H9 (cell line): ENCODE results near the gene VOPP1. TPM values are rescaled to one million over a fixed set of nuclear protein-coding genes. Genes with fewer than 3 reads are reported as not detected.

Source experiments
- DNase-seq: peaks from one replicate; pipeline ENCODE4 v3.0.0-alpha.2; 2017
- H2AFZ ChIP-seq: one replicate; pipeline ENCODE4 v1.6.1; 2013; ENCODE audit warnings: mild to moderate bottlenecking, low read length, control low read depth, moderate library complexity
- H2AK5ac ChIP-seq: 2 replicates; pipeline ENCODE4 v1.6.1; 2013; ENCODE audit warnings: low read length, control low read depth, mixed read lengths; ENCODE audit not compliant: insufficient read length
- H2BK120ac ChIP-seq: one replicate; pipeline ENCODE4 v1.6.1; 2013; ENCODE audit warnings: low read depth, mild to moderate bottlenecking, low read length, control low read depth, inconsistent platforms; ENCODE audit not compliant: poor library complexity, severe bottlenecking
- H2BK12ac ChIP-seq: 2 replicates; pipeline ENCODE4 v1.6.1; 2013; ENCODE audit warnings: low read length, control low read depth, mixed read lengths, low read depth; ENCODE audit not compliant: insufficient read length
- H2BK15ac ChIP-seq: 2 replicates; pipeline ENCODE4 v1.6.1; 2013; ENCODE audit warnings: low read depth, low read length, control low read depth
- H2BK20ac ChIP-seq: one replicate; pipeline ENCODE4 v1.6.1; 2013; ENCODE audit warnings: low read depth, mild to moderate bottlenecking, low read length, control low read depth, inconsistent platforms; ENCODE audit not compliant: poor library complexity, severe bottlenecking
- H2BK5ac ChIP-seq: 2 replicates; pipeline ENCODE4 v1.6.1; 2013; ENCODE audit warnings: low read length, control low read depth, mixed read lengths; ENCODE audit not compliant: insufficient read length
- H3K14ac ChIP-seq: 2 replicates; pipeline ENCODE4 v1.6.1; 2013; ENCODE audit warnings: low read length, control low read depth; ENCODE audit not compliant: insufficient read depth
- H3K18ac ChIP-seq: 2 replicates; pipeline ENCODE4 v1.6.1; 2013; ENCODE audit warnings: low read depth, mild to moderate bottlenecking, mixed read lengths, low read length, control low read depth; ENCODE audit not compliant: insufficient read length
- H3K23ac ChIP-seq: 2 replicates; pipeline ENCODE4 v1.6.1; 2013; ENCODE audit warnings: low read length, control low read depth, mixed read lengths, low read depth; ENCODE audit not compliant: insufficient read length
- H3K23me2 ChIP-seq: 2 replicates; pipeline ENCODE4 v1.6.1; 2013; ENCODE audit warnings: low read depth, mild to moderate bottlenecking, mixed read lengths, low read length, control low read depth; ENCODE audit not compliant: insufficient read length, poor library complexity, severe bottlenecking
- H3K27ac ChIP-seq: 2 replicates; pipeline ENCODE4 v1.5.1; 2013; ENCODE audit warnings: low read length, control low read depth, mixed read lengths, low read depth; ENCODE audit not compliant: insufficient read length
- H3K27me3 ChIP-seq: 2 replicates; pipeline ENCODE4 v1.6.1; 2013; ENCODE audit warnings: low read length, control low read depth, inconsistent platforms; ENCODE audit not compliant: insufficient read depth
- H3K4ac ChIP-seq: 2 replicates; pipeline ENCODE4 v1.6.1; 2013; ENCODE audit warnings: low read depth, mild to moderate bottlenecking, control low read depth, inconsistent platforms, low read length, moderate library complexity
- H3K4me1 ChIP-seq: 2 replicates; pipeline ENCODE4 v1.6.1; 2013; ENCODE audit warnings: low read length, control low read depth, inconsistent platforms; ENCODE audit not compliant: insufficient read depth
- H3K4me2 ChIP-seq: 2 replicates; pipeline ENCODE4 v1.6.1; 2013; ENCODE audit warnings: low read length, control low read depth, mixed read lengths; ENCODE audit not compliant: insufficient read length, insufficient read depth
- H3K56ac ChIP-seq: 2 replicates; pipeline ENCODE4 v1.6.1; 2013; ENCODE audit warnings: low read depth, mild to moderate bottlenecking, mixed read lengths, low read length, control low read depth; ENCODE audit not compliant: insufficient read length
- H3K79me1 ChIP-seq: 2 replicates; pipeline ENCODE4 v1.6.1; 2013; ENCODE audit warnings: low read depth, mild to moderate bottlenecking, moderate library complexity, low read length, control low read depth, inconsistent platforms; ENCODE audit not compliant: insufficient read depth, poor library complexity, severe bottlenecking
- H3K79me2 ChIP-seq: 2 replicates; pipeline ENCODE4 v1.6.1; 2013; ENCODE audit warnings: low read length, control low read depth, inconsistent platforms; ENCODE audit not compliant: insufficient read depth
- H3K9ac ChIP-seq: 2 replicates; pipeline ENCODE4 v1.6.1; 2013; ENCODE audit warnings: low read length, control low read depth, mixed read lengths; ENCODE audit not compliant: insufficient read length; ENCODE audit errors: extremely low read depth
- H3K9me3 ChIP-seq: one replicate; pipeline ENCODE4 v1.6.1; 2013; ENCODE audit warnings: low read depth, low read length, inconsistent platforms; ENCODE audit not compliant: control insufficient read depth
- H3T11ph ChIP-seq: one replicate; pipeline ENCODE4 v1.6.1; 2013; ENCODE audit warnings: mild to moderate bottlenecking, low read length, control low read depth, inconsistent platforms
- H4K20me1 ChIP-seq: one replicate; pipeline ENCODE4 v1.6.1; 2013; ENCODE audit not compliant: control insufficient read depth, insufficient read length, insufficient read depth
- H4K5ac ChIP-seq: 2 replicates; pipeline ENCODE4 v1.6.1; 2013; ENCODE audit warnings: low read depth, mild to moderate bottlenecking, mixed read lengths, low read length, control low read depth; ENCODE audit not compliant: insufficient read length
- H4K8ac ChIP-seq: replicated peaks from 2 replicates; pipeline ENCODE4 v1.6.1; 2013; ENCODE audit warnings: low read length, control low read depth, mixed read lengths, low read depth; ENCODE audit not compliant: insufficient read length
- H4K91ac ChIP-seq: 2 replicates; pipeline ENCODE4 v1.6.1; 2013; ENCODE audit warnings: low read depth, mild to moderate bottlenecking, moderate library complexity, mixed read lengths, low read length, control low read depth; ENCODE audit not compliant: insufficient read length
- H3K27ac Mint-ChIP-seq, 3 experiments: 2 replicates in 2 of 3; 3 replicates in 1 of 3; pipeline ENCODE4 v1.8.0; 2020 to 2021; ENCODE audit warnings: mixed read lengths in 3 of 3, mild to moderate bottlenecking in 1 of 3, moderate library complexity in 1 of 3
- H3K27me3 Mint-ChIP-seq: 2 replicates; pipeline ENCODE4 v1.8.0; 2021; ENCODE audit warnings: low read depth, mild to moderate bottlenecking, moderate library complexity, mixed read lengths
- H3K36me3 Mint-ChIP-seq, 3 experiments: 2 replicates in 2 of 3; 3 replicates in 1 of 3; pipeline ENCODE4 v1.8.0; 2020 to 2021; ENCODE audit warnings: low read depth in 3 of 3, mixed read lengths in 3 of 3; ENCODE audit not compliant: insufficient read depth in 1 of 3
- H3K4me1 Mint-ChIP-seq, 2 experiments: 2 replicates each; pipeline ENCODE4 v1.8.0; 2020; ENCODE audit warnings: mixed read lengths in 2 of 2
- H3K4me3 Mint-ChIP-seq, 2 experiments: 2 replicates in 1 of 2; 3 replicates in 1 of 2; pipeline ENCODE4 v1.8.0; 2020 to 2021; ENCODE audit warnings: mild to moderate bottlenecking in 2 of 2, mixed read lengths in 2 of 2, moderate library complexity in 1 of 2
- H3K9me3 Mint-ChIP-seq, 2 experiments: 2 replicates in 1 of 2; 3 replicates in 1 of 2; pipeline ENCODE4 v1.8.0; 2020; ENCODE audit warnings: mild to moderate bottlenecking in 2 of 2, mixed read lengths in 2 of 2, moderate library complexity in 1 of 2
- WGBS: extraction: QIAGEN DNeasy Blood & Tissue Kit; methylation state at CpG from one replicate; pipeline ENCODE4 v1.1.7; 2013; ENCODE audit warnings: missing lambda C conversion rate, low lambda C conversion rate, mixed read lengths; ENCODE audit not compliant: insufficient read length; ENCODE audit errors: extremely low coverage; 5-methylcytosine and 5-hydroxymethylcytosine counted together
- total RNA-seq: library from RNA; stranded (reverse); gene quantifications from 2 replicates; pipeline ENCODE4 v1.2.1, GENCODE V29; 2021
- TF ChIP-seq, protein P1 (sequence below): fragments of 200-600 bp; sonication (generic); conservative IDR thresholded peaks from 3 replicates; pipeline ENCODE4 v1.8.0; 2021; ENCODE audit warnings: antibody characterized with exemption, mild to moderate bottlenecking

VOPP1 gene
- total RNA-seq, 1 experiment from 2014 or later, result 55.7 TPM

DNA sequence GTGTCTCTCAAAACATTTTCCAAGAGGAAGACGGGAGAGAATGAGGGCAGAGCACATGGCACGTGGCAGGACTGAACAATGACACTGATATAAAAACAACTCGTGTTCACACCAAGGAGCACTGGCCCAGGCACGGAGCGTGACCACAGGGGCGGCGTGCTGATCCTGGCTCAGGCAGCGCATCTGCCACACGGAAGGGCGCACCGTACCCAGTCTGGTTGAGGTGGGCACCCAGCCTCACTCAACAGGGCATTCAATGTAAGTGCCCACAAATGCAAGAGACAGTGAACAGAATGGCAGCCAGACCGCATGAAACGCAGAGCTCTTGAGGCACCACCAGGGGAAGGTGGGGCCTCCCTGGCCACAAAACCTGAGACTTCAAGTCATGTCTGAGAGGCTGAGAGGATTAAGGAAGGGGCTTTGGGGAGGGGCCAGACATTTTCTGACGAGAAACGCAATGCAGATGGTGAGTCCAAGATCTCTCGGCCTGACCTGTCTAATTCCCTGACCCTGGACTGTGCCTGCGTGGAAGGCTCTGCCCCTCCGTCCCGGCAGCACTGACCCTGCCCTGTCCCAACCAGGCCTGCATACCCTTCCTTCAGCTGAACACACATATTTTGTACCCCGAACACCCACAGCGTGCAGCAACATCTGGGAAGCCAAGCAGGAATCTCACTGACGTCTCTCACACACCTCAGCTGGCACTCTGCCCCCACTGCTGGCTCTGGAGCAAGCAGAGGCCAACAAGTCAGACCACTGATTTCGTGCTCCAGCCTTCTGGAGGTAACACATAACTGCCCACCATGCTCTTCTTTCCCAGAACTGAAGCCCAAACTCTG, 35.5 kb downstream of the VOPP1 start:
- Mint-ChIP-seq H3K4me3 (no peak overlapping the region), H3K27me3 (no peaks in the 10 kb centered on the region), H3K36me3 (no peaks in the 10 kb centered on the region; a peak in 2 of 7 replicates), H3K27ac (peak overlapping the region; percentile 53 to 87 (median 62); a peak in 6 of 7 replicates), H3K4me1 (peaks cover 74 to 75% of the 10 kb centered on the region in 2 experiments), H3K9me3 (no peaks in the 10 kb centered on the region)
- no peak overlapping the region for H2BK20ac ChIP-seq
- H3K23me2 ChIP-seq, result no peaks in the 10 kb centered on the region
- TF ChIP-seq, protein P1, sequence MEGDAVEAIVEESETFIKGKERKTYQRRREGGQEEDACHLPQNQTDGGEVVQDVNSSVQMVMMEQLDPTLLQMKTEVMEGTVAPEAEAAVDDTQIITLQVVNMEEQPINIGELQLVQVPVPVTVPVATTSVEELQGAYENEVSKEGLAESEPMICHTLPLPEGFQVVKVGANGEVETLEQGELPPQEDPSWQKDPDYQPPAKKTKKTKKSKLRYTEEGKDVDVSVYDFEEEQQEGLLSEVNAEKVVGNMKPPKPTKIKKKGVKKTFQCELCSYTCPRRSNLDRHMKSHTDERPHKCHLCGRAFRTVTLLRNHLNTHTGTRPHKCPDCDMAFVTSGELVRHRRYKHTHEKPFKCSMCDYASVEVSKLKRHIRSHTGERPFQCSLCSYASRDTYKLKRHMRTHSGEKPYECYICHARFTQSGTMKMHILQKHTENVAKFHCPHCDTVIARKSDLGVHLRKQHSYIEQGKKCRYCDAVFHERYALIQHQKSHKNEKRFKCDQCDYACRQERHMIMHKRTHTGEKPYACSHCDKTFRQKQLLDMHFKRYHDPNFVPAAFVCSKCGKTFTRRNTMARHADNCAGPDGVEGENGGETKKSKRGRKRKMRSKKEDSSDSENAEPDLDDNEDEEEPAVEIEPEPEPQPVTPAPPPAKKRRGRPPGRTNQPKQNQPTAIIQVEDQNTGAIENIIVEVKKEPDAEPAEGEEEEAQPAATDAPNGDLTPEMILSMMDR, result peak; percentile 27; the same call in 2 of the 3 replicates
- H3K4me1 ChIP-seq, result peaks cover 9% of the 10 kb centered on the region; the same call in 1 of the 2 replicates
- H2BK12ac ChIP-seq, result no peak overlapping the region
- peak overlapping the region; percentile 83; the same call in 1 of the 2 replicates for H3K14ac ChIP-seq
- H2AK5ac ChIP-seq, result no peak overlapping the region
- H3K27me3 ChIP-seq, result no peaks in the 10 kb centered on the region
- no peak overlapping the region for H3K23ac ChIP-seq
- H4K8ac ChIP-seq, result no peak overlapping the region
- H3K79me1 ChIP-seq, result peaks cover 6% of the 10 kb centered on the region
- H3K9me3 ChIP-seq, result no peaks in the 10 kb centered on the region
- H3K56ac ChIP-seq, result no peak overlapping the region
- no peak overlapping the region for H2BK5ac ChIP-seq
- no peak overlapping the region for H3K9ac ChIP-seq
- no peak overlapping the region for H3K18ac ChIP-seq
- H3K4me2 ChIP-seq, result no peak overlapping the region
- H2BK120ac ChIP-seq, result no peak overlapping the region
- H4K20me1 ChIP-seq, result peaks cover 3% of the 10 kb centered on the region
- H3K4ac ChIP-seq, result no peak overlapping the region; the same call in 1 of the 2 replicates
- no peak overlapping the region for H3T11ph ChIP-seq
- whole genome bisulfite sequencing, result no CpG with 5 or more reads among the region's 23 CpGs
- H3K27ac ChIP-seq, result no peak overlapping the region
- H4K91ac ChIP-seq, result no peak overlapping the region
- no peak overlapping the region; the same call in 1 of the 2 replicates for H2BK15ac ChIP-seq
- H4K5ac ChIP-seq, result peak overlapping the region; percentile 84
- no peak for DNase-seq
- no peak overlapping the region for H2AFZ ChIP-seq
- peaks cover 15% of the 10 kb centered on the region; the same call in 1 of the 2 replicates for H3K79me2 ChIP-seq
